Hematopoietic multipotent progenitor cell treated with erythropoietin and hydrocortisone succinate and interleukin-3 and kit ligand, for 6 days (in vitro differentiated cells): Measurements from ENCODE around the gene SIX5.

ENCODE experiments used
- DNase-seq: peaks from one replicate; pipeline ENCODE4 v3.0.0-alpha.2; 2015

The SIX5 gene

GRCh38 chr19:45792470-45793177 lies 23.6 kb upstream of the SIX5 start, which contains the start of gene DMWD:
DMWD (minus strand) TSS chr19:45792845; CDS start chr19:45792756, 89 bp downstream.
- DNase-seq, result peak; percentile 100

- DNase-seq, result no peak
Measured at GRCh38 chr19:45791744-45792469, 22.9 kb upstream of the SIX5 start.

- peak; percentile 72 for DNase-seq
Measured at GRCh38 chr19:45790942-45791341, 21.9 kb upstream of the SIX5 start.

GRCh38 chr19:45789035-45789786 lies 20.2 kb upstream of the SIX5 start:
- no peak for DNase-seq

GRCh38 chr19:45786533-45786894 lies 17.5 kb upstream of the SIX5 start:
- DNase-seq, result no peak

- DNase-seq, result no peak
Measured at GRCh38 chr19:45785781-45786532, 16.9 kb upstream of the SIX5 start.

- no peak for DNase-seq
Measured at GRCh38 chr19:45785097-45785496, 16.0 kb upstream of the SIX5 start.

GRCh38 chr19:45784096-45784495 lies 15.0 kb upstream of the SIX5 start:
- DNase-seq, result no peak

GRCh38 chr19:45782820-45783785 lies 14.1 kb upstream of the SIX5 start:
- no peak for DNase-seq

- DNase-seq, result no peak
Measured at GRCh38 chr19:45782162-45782691, 13.2 kb upstream of the SIX5 start, which contains the start of gene DMPK. DMPK (minus strand) TSS chr19:45782490; CDS start chr19:45782352, 138 bp downstream.

- no peak for DNase-seq
Measured at GRCh38 chr19:45781214-45782161, 12.4 kb upstream of the SIX5 start.

GRCh38 chr19:45780448-45781213 lies 11.6 kb upstream of the SIX5 start:
- no peak for DNase-seq

GRCh38 chr19:45780146-45780447 lies 11.0 kb upstream of the SIX5 start:
- DNase-seq, result no peak

- peak; percentile 94 for DNase-seq
Measured at GRCh38 chr19:45779231-45780145, 10.4 kb upstream of the SIX5 start.

GRCh38 chr19:45778010-45778661 lies 9.1 kb upstream of the SIX5 start:
- no peak for DNase-seq

GRCh38 chr19:45777395-45777961 lies 8.4 kb upstream of the SIX5 start:
- no peak for DNase-seq

- no peak for DNase-seq
Measured at GRCh38 chr19:45774765-45775164, 5.7 kb upstream of the SIX5 start.
